Non-pigmented ciliary epithelial cell (primary cell): ENCODE data around the gene DDX47.
"Not testable (repeated sequence)": the region's sequence is repeated elsewhere in the genome, so short reads cannot be mapped to it uniquely, and the experiment has no call there.

ENCODE experiments used
- DNase-seq: peaks from one replicate; pipeline ENCODE4 v3.0.0-alpha.2; 2010; ENCODE audit warnings: low read depth

The DDX47 gene

DNA sequence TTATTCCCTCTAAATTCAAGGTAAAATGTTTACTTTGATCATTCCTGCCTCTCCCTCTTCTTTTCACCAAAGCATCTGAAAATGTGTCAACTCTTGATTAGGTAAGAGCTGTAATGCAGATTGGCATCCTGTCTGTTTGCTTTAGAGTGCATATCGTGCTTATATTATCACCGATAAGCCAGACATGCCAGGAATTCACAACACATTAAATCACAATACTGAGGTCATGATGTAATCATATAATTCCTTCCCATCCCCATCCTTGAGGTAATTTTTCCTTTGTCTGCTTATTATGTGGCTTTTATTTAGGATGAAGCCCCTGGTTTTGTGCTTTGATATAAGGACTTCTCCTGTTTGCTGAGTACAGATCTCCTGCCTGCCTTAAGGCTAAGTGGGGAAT, 10.2 kb downstream of the DDX47 start:
- peak; percentile 83 for DNase-seq

- no peak for DNase-seq
Observed at GRCh38 chr12:12823811-12824210, 10.7 kb downstream of the DDX47 start.

DNA sequence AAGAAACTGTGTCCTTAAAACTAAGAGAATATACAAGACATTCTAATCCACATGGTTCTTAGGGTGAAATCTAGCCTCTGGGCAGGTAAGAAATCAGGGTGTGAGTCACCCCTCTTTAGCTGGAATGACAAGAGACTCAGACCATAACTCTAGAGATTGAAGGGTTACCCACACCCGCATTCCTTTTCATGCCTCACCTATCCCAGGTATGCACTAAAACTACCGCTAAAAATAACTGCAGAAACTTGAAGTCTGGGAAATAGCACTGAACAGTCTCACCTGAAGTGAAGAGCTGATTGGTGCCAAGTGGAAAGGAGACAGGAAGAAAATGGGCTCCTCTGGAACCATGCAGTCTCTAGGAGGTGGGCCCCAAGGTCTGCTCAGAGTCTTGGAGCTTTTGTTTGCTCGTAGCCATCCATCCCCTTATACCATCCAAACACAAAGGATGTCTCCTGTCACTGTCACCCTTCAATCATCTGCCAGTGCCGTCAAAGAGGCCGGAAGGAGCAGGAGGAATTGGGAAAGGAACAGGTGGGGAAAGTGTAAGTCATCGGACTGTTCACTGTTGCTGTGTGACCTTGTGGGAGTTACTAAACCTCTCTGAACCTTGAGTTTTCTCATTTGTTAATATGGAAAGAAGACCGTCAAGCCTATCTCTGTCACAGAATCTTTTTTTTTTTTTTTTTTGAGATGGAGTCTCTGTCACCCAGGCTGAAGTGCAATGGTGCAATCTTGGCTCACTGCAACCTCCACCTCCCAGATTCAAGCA, 22.4 kb downstream of the DDX47 start:
- DNase-seq: no peak

DNA sequence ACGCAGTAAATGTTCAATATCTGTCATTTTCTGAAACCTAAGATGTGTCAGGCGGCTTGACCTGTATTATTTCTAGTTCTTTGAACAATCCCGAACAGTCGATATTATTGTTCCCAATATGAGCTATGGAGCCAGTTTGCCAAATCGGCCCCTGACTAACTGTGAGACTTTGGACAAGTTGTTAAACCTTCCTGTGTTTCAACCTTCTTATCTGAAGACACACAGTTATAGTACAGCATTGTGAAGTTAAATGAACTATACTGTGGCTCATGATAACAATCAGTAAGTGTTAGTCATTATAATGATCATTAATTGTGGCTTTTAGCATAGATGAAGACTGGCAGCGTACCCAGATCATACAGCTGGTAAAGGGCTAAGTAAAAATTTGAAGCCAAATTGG, 23.4 kb downstream of the DDX47 start:
- DNase-seq: no peak

DNA sequence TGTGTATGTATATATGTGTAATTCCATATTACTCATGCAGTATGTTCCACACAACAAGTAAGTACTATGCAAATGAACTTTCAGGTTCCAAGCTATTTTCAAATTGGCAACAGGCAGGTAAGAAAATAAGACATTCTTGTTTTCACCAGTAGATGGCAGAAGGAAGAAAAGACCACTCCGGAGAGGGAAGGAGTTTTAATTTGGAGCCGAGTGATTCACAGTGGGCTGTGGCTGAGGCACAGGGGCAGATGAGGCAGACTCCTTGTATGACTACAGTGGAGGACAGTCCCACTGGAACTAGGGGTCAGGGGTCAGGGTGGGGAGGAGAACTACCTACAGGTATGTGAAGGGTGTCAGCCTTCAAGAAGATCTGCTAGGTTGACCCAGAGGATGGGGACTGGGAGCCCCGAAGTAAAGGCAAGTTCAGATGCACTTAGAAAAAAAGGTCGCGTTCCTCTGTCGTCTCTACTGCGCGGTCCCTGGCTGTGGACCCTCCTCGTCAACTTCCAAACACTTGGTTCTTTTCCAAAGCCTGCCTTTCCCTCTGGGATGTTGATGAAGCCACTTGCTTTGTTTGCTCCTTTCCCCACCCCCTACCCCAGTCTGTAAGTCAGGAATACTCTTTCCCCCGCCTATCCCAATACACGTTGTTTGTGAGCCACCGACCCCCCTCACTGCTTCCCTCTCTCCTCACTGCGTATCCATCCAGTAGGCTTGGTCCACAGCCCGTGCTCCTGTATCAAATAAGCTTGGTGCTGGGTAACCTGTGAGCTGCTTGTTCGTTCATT, 24.1 kb downstream of the DDX47 start:
- DNase-seq: no peak

- no peak for DNase-seq
Observed at GRCh38 chr12:12837813-12838153, 24.6 kb downstream of the DDX47 start.

GRCh38 chr12:12839003-12839395, 25.9 kb downstream of the DDX47 start:
- no peak for DNase-seq

GRCh38 chr12:12839439-12839838, 26.3 kb downstream of the DDX47 start:
- not testable (repeated sequence) for DNase-seq

- DNase-seq: no peak
Observed at GRCh38 chr12:12839873-12840579, 26.9 kb downstream of the DDX47 start.

DNA sequence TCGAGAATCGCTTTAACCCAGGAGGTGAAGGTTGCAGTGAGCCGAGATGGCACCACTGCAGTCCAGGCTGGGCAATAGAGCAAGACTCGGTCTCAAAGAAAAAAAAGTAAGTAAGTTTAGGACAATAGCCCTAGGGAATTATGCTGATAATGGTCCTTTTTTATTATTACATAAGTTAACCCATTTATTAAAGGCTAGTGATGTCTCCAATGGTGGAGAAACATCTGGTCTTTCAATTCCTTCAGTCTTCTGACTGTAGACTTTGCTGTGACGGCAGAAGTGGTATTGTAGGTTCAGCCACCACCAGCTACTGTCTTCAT, 27.4 kb downstream of the DDX47 start:
- DNase-seq: no peak

- DNase-seq: not testable (repeated sequence)
Observed at GRCh38 chr12:12841428-12841827, 28.3 kb downstream of the DDX47 start.

DNA sequence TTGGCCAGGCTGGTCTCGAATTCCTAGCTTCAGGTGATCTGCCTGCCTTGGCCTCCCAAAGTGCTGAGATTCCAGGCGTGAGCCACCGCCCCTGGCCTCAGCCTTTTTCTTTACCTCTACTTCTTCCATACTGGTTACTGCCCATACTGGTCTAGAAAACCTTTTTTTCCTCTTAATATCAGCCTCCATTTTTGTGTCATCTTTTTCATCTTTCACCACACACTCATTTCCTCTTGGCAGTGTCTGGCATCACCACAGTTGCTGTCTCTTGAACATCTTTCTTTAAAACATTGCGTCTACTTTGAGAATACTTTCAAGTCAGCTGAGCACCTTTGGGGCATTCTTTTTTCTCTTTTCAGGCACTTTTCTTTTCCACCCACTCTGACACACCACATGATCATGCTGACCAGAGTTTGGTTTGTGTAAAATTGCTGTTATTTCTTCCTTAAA, 32.7 kb downstream of the DDX47 start:
- no peak for DNase-seq

- not testable (repeated sequence) for DNase-seq
Observed at GRCh38 chr12:12846780-12847179, 33.6 kb downstream of the DDX47 start.

- DNase-seq: no peak
Observed at GRCh38 chr12:12853435-12853834, 40.3 kb downstream of the DDX47 start.

DNA sequence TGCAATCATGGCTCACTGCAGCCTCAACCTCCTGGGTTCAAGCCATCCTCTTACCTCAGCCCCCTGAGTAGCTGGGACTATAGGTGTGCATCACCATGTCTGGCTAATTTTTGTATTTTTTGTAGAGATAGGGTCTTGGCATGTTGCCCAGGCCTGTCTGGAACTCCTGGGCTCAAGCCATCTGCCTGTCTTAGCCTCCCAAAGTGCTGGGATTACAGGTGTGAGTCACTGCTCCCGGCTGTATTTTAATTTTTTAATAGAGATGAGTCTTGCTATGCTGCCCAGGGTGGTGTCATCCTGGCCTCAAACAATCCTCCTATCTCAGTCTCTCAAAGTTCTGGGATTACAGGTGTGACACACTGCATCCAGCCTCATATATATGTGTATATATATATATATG, 46.5 kb downstream of the DDX47 start:
- DNase-seq: no peak

DNA sequence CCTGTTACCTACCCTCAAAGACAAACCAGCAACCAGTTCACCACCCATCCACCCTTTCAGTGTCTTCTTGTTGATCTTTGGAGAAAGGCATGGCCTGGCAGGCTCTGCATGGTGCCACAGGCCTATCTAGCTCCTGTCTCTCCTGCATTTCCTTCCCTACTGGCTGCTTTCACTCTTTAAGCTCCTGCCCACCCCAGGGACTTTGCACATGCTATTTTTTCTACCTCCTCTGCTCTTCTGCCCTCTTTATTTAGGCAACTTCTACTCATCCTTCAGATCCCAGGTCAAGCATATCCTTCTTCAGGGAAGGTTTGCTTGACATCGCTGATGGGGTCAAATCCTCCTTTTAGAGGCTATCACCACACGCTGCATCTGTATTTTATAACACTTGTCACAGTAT, 51.1 kb downstream of the DDX47 start:
- no peak for DNase-seq

DNA sequence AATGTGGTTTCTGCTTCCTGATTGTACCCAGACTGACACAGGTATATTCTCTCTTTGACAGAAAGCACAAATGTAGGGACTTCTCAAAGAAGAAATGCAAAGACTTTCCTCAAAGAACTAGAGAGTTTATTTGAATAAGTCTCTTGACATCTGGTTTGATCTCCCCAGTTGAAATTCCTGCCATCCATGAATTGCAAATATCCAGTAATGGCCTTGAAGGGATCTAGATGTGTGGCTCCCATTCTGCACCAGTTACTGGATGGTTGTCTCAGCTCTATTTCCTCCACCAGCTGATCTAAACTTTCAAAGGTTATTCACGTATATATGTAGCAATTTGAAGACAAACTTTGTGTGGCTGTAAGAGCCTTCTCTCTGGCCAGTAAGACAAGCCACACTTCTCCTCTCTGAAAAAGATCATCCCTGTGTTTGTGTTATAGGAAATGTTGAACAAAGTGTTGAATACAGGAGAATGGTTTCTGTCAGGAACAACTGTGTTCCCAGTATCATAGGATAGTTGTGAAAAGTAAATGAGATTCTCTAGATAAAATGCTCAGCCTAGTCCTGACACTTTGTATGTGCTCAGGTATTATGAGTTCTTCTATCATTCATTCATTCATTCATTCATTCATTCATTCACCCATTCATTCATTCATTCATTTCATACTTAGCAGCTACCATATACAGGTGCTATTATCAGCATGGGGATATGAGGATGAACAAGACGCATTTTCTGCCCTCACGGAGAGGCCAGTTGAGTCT, 55.5 kb downstream of the DDX47 start:
- no peak for DNase-seq

GRCh38 chr12:12870465-12870864, 57.3 kb downstream of the DDX47 start:
- peak; percentile 99 for DNase-seq

- DNase-seq: no peak
Observed at GRCh38 chr12:12871587-12872138, 58.5 kb downstream of the DDX47 start.

DNA sequence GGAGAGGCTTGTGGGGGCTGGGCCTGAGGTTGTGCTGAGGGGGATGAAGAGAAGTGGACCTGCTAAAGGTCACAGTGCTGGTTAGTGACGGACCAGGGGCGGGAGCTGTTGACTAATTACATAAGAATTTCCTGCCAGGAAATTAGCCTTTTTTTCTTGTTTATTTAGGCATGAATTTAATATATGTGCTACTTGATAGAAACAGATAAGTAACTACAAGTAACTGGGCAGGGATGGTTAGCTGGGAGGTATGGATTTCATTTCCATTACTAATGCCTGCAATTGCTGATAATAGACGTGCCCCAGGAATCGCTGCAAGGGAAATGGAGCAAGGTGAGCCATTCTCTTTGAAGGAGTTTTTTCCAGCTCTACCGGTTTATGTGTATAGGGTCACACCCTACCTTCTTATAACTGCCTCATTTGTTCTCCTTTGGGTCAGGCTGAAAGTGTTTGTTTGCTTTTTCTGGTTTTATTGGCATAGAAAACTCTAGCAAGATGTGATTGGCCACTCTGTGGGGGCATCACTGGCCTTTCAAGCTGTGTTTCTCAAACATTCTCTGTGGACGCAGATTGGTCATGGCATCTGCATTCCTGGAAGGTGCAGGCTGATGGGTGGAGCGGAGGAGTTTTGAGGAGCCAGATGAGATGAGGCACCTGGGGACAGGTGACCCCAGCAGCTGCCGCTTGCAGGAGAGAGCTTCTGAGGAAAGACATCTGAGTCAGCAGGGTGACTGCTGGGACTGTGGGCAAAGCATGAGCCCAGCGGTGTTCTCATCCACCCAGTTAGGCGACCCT, 59.2 kb downstream of the DDX47 start:
- DNase-seq: no peak

- DNase-seq: no peak
Observed at GRCh38 chr12:12872934-12873275, 59.8 kb downstream of the DDX47 start.
